PFSK-1 (cell line): ENCODE data around the gene MTERF2.

Experiments used
- FOXP2 ChIP-seq: optimal IDR thresholded peaks from 2 replicates; pipeline ENCODE3; 2011; ENCODE audit warnings: borderline replicate concordance, control low read depth, inconsistent platforms; ENCODE audit not compliant: insufficient read depth; ENCODE audit errors: extremely low read length, extremely low read depth
- POLR2AphosphoS5 ChIP-seq: IDR thresholded peaks from 2 replicates; pipeline ENCODE4 v1.6.1; 2012; ENCODE audit warnings: low read depth, mild to moderate bottlenecking, control low read depth, low read length, moderate library complexity
- SIN3A ChIP-seq: IDR thresholded peaks from 2 replicates; pipeline ENCODE4 v1.6.1; 2012; ENCODE audit warnings: mild to moderate bottlenecking, low read length, moderate library complexity, borderline replicate concordance; ENCODE audit not compliant: insufficient read depth
- TAF1 ChIP-seq: IDR thresholded peaks from 2 replicates; pipeline ENCODE4 v1.6.1; 2012; ENCODE audit warnings: low read length, control low read depth, borderline replicate concordance; ENCODE audit not compliant: insufficient read depth
- TF ChIP-seq, protein P1 (sequence below), 2 experiments: IDR thresholded peaks; 2 replicates each; pipeline versions ENCODE4 v1.6.1 to v1.8.0; 2011 to 2012; ENCODE audit warnings: low read depth in 2 of 2, low read length in 2 of 2, control low read depth in 1 of 2, inconsistent platforms in 1 of 2, mild to moderate bottlenecking in 1 of 2, moderate library complexity in 1 of 2; ENCODE audit not compliant: insufficient read depth in 1 of 2

Gene MTERF2

GRCh38 chr12:107007411-107007810 lies 20.5 kb upstream of the MTERF2 start:
- TF ChIP-seq TAF1 (no peak), SIN3A (no peak), POLR2AphosphoS5 (no peak), FOXP2 (no peak)
- TF ChIP-seq, protein P1, sequence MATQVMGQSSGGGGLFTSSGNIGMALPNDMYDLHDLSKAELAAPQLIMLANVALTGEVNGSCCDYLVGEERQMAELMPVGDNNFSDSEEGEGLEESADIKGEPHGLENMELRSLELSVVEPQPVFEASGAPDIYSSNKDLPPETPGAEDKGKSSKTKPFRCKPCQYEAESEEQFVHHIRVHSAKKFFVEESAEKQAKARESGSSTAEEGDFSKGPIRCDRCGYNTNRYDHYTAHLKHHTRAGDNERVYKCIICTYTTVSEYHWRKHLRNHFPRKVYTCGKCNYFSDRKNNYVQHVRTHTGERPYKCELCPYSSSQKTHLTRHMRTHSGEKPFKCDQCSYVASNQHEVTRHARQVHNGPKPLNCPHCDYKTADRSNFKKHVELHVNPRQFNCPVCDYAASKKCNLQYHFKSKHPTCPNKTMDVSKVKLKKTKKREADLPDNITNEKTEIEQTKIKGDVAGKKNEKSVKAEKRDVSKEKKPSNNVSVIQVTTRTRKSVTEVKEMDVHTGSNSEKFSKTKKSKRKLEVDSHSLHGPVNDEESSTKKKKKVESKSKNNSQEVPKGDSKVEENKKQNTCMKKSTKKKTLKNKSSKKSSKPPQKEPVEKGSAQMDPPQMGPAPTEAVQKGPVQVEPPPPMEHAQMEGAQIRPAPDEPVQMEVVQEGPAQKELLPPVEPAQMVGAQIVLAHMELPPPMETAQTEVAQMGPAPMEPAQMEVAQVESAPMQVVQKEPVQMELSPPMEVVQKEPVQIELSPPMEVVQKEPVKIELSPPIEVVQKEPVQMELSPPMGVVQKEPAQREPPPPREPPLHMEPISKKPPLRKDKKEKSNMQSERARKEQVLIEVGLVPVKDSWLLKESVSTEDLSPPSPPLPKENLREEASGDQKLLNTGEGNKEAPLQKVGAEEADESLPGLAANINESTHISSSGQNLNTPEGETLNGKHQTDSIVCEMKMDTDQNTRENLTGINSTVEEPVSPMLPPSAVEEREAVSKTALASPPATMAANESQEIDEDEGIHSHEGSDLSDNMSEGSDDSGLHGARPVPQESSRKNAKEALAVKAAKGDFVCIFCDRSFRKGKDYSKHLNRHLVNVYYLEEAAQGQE (IDR thresholded peaks at IDR 0.05; ENCODE audit: insufficient read depth in 1 of 2, low read depth in 2 of 2, low read length in 2 of 2): no peak

DNA sequence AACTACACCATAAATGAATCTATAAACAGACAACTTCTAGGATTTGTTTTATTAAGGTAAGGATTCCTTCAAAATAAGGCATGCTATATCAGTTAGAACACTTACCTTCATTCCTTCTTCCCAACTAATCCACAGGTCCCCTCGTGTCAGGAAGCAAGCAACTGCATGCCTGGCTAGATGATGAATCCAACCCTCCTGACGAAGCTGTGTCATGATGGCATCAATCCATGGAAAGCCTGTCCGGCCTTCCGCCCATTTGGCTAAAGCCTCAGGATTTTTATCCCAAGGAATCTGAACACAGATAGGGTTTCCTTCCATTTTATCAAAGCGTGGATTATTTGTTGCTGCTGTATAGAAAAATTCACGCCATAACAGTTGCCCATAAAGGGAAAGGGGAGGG lies 12.5 kb upstream of the MTERF2 start:
- no peak for TF ChIP-seq POLR2AphosphoS5
- no peak for TF ChIP-seq FOXP2
- no peak for TF ChIP-seq SIN3A
- TF ChIP-seq, protein P1 (IDR thresholded peaks at IDR 0.05; ENCODE audit: insufficient read depth in 1 of 2, low read depth in 2 of 2, low read length in 2 of 2): no peak
- no peak for TF ChIP-seq TAF1

DNA sequence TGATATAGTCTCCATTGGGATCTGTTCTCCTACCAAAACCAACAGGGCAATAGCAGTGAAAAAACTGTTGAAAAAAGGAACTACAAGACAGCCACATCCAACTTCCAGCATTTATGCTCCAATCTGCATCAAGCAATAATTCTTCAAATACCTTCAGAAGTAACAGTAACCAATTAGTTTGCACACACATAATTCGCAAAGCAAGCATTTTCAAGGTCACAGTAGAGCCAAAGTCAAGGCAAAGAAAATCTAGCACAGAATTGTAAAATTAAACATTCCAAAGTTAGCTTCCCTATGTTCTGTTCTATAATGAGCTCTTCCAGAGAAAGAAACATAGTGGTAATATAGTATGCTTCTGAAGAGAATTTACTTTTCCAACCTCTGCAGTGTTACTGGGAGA lies 11.0 kb upstream of the MTERF2 start:
- TF ChIP-seq POLR2AphosphoS5 (no peak), SIN3A (no peak), FOXP2 (no peak), TAF1 (no peak)
- TF ChIP-seq, protein P1 (IDR thresholded peaks at IDR 0.05; ENCODE audit: insufficient read depth in 1 of 2, low read depth in 2 of 2, low read length in 2 of 2): no peak

- TF ChIP-seq POLR2AphosphoS5 (no peak), SIN3A (no peak), TAF1 (no peak), FOXP2 (no peak)
- TF ChIP-seq, protein P1 (IDR thresholded peaks at IDR 0.05; ENCODE audit: insufficient read depth in 1 of 2, low read depth in 2 of 2, low read length in 2 of 2): no peak
These were observed 7.8 kb upstream of the MTERF2 start for GRCh38 chr12:106994579-106995220.

GRCh38 chr12:106987846-106988245 lies 900 bp upstream of the MTERF2 start:
- TF ChIP-seq TAF1 (no peak), FOXP2 (no peak), SIN3A (no peak), POLR2AphosphoS5 (no peak)
- TF ChIP-seq, protein P1 (IDR thresholded peaks at IDR 0.05; ENCODE audit: insufficient read depth in 1 of 2, low read depth in 2 of 2, low read length in 2 of 2): no peak
